Epithelial cell of umbilical artery (primary cell): Measurements from ENCODE around the gene ACMSD. TPM values are rescaled to one million over a fixed set of nuclear protein-coding genes. Genes with fewer than 3 reads are reported as not detected.

Experiments
- total RNA-seq: library from RNA; depleted of rRNA; stranded (reverse); fragments of >200 nt; gene quantifications from 2 replicates; pipeline ENCODE4 v1.2.3, GENCODE V29; 2014

ACMSD gene
- total RNA-seq, result not detected in 2 replicates

GRCh38 chr2:134838143-134838620 is at the start of gene ACMSD:
ACMSD (plus strand) TSS chr2:134838616; CDS start chr2:134838683, 67 bp downstream.

DNA sequence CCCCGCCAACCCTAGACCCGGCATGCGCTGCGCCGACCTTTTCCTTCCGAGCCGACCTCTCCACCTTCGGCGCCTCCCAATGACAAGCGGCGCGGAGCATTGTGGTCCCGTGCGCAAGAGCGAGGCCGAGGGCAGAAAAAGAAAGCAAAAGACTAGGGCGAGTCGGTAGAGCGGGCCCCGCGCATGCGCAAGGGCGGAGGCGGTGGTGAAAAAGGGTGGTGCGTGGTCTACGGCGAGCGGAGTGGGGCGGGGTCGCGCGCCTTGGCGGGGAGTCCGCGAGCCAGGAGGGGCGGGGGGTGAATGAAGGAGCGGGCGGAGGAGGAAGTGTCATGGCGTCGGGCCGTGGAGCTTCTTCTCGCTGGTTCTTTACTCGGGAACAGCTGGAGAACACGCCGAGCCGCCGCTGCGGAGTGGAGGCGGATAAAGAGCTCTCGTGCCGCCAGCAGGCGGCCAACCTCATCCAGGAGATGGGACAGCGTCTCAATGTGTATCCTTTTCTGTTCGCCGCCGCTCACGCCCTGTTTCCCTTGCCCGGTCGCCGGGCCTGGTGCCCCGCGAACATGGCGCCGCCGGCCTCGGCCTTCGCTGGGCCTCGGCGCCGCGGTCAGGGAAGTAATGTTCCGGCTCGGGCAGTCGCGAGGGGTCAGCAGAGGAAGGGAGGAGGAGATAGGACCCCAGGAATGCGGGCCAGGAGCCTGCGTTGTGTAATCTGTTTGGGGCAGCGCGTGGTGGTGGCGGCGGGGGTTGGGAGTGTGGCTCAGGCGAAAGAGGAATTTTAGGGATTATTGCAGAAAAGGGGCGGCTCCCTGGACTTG is 80.3 kb downstream of the ACMSD start, which contains the start of gene CCNT2:
CCNT2 (plus strand) TSS at position 297 of the 815 bp plus-strand sequence; CDS start at position 330, 33 bp downstream.

Other genes with a start within 250 kb of the ACMSD start
- 1.9 and 4.3 TPM in 2 replicates for gene TMEM163, start 119.6 kb upstream of the ACMSD start, total RNA-seq
- 24.4 and 28.7 TPM in 2 replicates for gene CCNT2, start 80.2 kb downstream of the ACMSD start, total RNA-seq
- not detected in 2 replicates for gene MAP3K19, start 208.8 kb downstream of the ACMSD start, total RNA-seq
- 60.7 and 71.0 TPM in 2 replicates for gene RAB3GAP1, start 213.7 kb downstream of the ACMSD start, total RNA-seq